WTC11 (cell line): Measurements from ENCODE around the gene MCCC1.

Experiments
- CDX4 ChIP-seq: fragments of 250-450 bp; sonication (Bioruptor Pico); IDR thresholded peaks from 2 replicates; pipeline ENCODE4 v1.9.0; 2021; ENCODE audit warnings: moderate library complexity, mild to moderate bottlenecking, inconsistent platforms, borderline replicate concordance
- CTCF ChIP-seq: fragments of 200-600 bp; IDR thresholded peaks from 2 replicates; pipeline ENCODE4 v1.8.0; 2022; ENCODE audit warnings: antibody characterized with exemption
- E2F5 ChIP-seq: sonication (generic); formaldehyde crosslinking; IDR thresholded peaks from 2 replicates; pipeline ENCODE4 v1.8.1; 2022; ENCODE audit warnings: mild to moderate bottlenecking, moderate library complexity, missing genetic modification reagents
- ELF4 ChIP-seq: sonication (generic); formaldehyde crosslinking; IDR thresholded peaks from 2 replicates; pipeline ENCODE4 v1.8.1; 2022; ENCODE audit warnings: low read depth, mild to moderate bottlenecking, moderate library complexity, missing genetic modification reagents
- EMX1 ChIP-seq: fragments of 250-450 bp; sonication (Bioruptor Pico); IDR thresholded peaks from 2 replicates; pipeline ENCODE4 v1.8.0; 2021; ENCODE audit warnings: mild to moderate bottlenecking
- FOXP4 ChIP-seq: sonication (generic); formaldehyde crosslinking; IDR thresholded peaks from 2 replicates; pipeline ENCODE4 v1.8.0; 2022; ENCODE audit warnings: mild to moderate bottlenecking, missing genetic modification reagents
- NFYB ChIP-seq: sonication (generic); formaldehyde crosslinking; conservative IDR thresholded peaks from 2 replicates; pipeline ENCODE4 v1.8.0; 2022; ENCODE audit warnings: low read depth, missing genetic modification reagents
- NR2C2 ChIP-seq: sonication (generic); formaldehyde crosslinking; IDR thresholded peaks from 2 replicates; pipeline ENCODE4 v1.8.0; 2022; ENCODE audit warnings: mild to moderate bottlenecking, missing genetic modification reagents
- RELA ChIP-seq: sonication (generic); formaldehyde crosslinking; IDR thresholded peaks from 2 replicates; pipeline ENCODE4 v1.8.1; 2022; ENCODE audit warnings: missing genetic modification reagents, mild to moderate bottlenecking, borderline replicate concordance
- USF2 ChIP-seq: sonication (generic); formaldehyde crosslinking; IDR thresholded peaks from 2 replicates; pipeline ENCODE4 v1.8.1; 2023; ENCODE audit warnings: mild to moderate bottlenecking, missing genetic modification reagents, moderate library complexity

GRCh38 chr3:183027276-183027675 lies 72.0 kb downstream of the MCCC1 start:
- TF ChIP-seq CTCF = no peak
- TF ChIP-seq FOXP4 (CRISPR knock-in tag) = no peak
- no peak for TF ChIP-seq E2F5 (CRISPR knock-in tag)
- no peak for TF ChIP-seq EMX1 (CRISPR knock-in tag)
- no peak for TF ChIP-seq ELF4
- no peak for TF ChIP-seq USF2
- no peak for TF ChIP-seq NR2C2
- TF ChIP-seq NFYB (CRISPR knock-in tag) = no peak
- TF ChIP-seq CDX4 (CRISPR knock-in tag) = no peak
- no peak for TF ChIP-seq RELA
